Measurements from ENCODE around the gene ANO8.
"Not testable (repeated sequence)": the region's sequence is repeated elsewhere in the genome, so short reads cannot be mapped to it uniquely, and the experiment has no call there.

The ANO8 gene

GRCh38 chr19:17334414-17335409 is at the start of gene ANO8:
Gene ANO8 (minus strand): TSS chr19:17334855. CDS start chr19:17334670, 185 bp downstream.
- peak; percentile 92 to 95 (median 94) for DNase-seq (ENCODE audit: low read depth in 3 of 3)

- no peak for DNase-seq (ENCODE audit: low read depth in 3 of 3)
Measured at GRCh38 chr19:17380426-17381138, 45.9 kb upstream of the ANO8 start.

- no peak for DNase-seq (ENCODE audit: low read depth in 3 of 3)
Measured at GRCh38 chr19:17379221-17379631, 44.6 kb upstream of the ANO8 start.

DNA sequence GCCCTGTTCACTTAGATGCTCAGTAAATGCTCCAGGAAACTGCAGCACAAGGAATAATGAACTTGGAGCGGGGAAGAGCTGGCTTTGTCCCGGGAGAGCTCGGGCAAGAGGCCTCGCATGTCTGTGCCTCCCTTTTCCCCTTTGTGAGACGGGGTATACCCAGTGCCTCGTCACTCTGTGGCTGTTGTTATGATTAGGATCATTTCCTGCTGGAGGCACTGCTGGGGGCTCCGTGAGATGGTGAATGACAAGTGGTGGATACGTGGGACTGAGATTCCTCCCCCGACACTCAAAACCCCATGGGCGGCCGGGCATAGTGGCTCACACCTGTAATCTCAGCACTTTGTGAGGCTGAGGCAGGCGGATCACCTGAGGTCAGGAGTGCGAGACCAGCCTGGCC is 43.6 kb upstream of the ANO8 start:
- DNase-seq (ENCODE audit: low read depth in 3 of 3): no peak

GRCh38 chr19:17376935-17377600 is 42.4 kb upstream of the ANO8 start, which contains the start of gene PLVAP:
Gene PLVAP (minus strand): TSS chr19:17377342. CDS start chr19:17377288, 54 bp downstream.
- DNase-seq (ENCODE audit: low read depth in 3 of 3): no peak

DNA sequence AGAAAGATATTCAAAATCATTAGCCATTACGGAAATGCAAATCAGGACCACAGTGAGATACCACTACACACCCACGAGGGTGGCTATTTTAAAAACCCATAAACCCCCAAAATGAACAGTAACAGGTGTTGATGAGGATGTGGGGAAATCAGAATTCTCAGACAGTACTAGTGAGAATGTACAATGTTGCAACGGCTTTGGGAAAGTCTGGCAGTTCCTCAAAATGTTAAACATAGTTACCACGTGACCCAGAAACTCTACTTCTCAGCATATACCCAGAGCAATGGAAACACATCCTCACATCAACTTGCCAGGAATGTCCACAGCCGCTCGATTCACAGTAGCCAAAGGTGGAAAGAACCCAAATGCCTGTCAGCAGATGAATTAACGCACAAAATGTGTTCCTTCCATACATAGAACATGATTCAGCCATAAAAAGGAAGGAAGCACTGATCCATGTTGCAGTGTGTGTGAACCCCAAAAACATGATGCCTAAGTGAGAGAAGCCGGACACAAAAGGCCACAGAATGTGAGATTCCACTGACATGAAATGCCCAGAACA is 35.5 kb upstream of the ANO8 start:
- DNase-seq (ENCODE audit: low read depth in 3 of 3): no peak

DNA sequence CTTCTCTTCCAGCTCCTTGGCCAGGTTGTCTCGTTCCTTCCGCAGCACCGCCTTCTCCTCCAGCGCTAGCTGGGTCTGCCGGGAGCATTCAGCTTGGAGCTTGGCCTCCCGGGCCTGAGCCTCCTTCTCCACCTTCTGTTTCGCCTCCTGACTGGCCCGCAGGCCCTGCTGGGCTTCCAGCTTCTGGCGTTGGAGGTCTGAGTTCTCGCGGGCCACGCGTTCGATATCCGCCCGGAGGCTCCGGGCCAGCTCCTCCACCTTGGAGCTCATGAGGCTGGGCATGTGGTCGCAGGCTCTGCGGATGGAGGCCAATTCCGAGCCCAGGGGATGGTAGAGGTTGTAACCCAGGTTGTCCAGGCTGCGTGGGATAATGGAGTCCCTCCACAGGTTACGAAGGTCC is 30.7 kb upstream of the ANO8 start:
- DNase-seq (ENCODE audit: low read depth in 3 of 3): no peak

DNA sequence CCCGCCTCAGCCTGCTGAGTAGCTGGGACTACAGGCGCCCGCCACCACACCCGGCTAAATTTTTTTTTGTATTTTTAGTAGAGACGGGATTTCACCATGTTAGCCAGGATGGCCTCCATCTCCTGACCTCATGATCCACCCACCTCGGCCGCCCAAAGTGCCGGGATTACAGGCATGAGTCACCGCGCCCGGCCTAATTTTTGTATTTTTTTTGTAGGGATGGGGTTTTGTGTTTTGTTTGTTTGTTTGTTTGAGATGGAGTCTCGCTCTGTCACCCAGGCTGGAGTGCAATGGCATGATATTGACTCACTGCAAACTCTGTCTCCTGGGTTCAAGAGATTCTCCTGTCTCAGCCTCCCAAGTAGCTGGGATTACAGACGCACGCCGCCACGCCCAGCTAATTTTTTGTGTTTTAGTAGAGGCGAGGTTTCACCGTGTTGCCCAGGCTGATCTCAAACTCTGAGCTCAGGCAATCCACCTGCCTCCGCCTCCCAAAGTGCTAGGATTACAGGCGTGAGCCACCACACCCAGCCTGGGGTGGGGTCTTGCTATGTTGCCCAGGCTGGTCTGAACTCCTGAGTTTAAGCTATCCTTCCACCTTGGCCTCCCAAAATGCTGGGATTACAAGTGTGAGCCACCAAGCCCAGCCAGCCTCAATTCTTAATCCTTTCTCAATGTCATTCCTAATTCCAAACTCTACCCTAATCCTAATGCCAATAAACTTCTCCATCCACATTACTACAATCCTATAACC is 29.4 kb upstream of the ANO8 start:
- DNase-seq (ENCODE audit: low read depth in 3 of 3): not testable (repeated sequence)

DNA sequence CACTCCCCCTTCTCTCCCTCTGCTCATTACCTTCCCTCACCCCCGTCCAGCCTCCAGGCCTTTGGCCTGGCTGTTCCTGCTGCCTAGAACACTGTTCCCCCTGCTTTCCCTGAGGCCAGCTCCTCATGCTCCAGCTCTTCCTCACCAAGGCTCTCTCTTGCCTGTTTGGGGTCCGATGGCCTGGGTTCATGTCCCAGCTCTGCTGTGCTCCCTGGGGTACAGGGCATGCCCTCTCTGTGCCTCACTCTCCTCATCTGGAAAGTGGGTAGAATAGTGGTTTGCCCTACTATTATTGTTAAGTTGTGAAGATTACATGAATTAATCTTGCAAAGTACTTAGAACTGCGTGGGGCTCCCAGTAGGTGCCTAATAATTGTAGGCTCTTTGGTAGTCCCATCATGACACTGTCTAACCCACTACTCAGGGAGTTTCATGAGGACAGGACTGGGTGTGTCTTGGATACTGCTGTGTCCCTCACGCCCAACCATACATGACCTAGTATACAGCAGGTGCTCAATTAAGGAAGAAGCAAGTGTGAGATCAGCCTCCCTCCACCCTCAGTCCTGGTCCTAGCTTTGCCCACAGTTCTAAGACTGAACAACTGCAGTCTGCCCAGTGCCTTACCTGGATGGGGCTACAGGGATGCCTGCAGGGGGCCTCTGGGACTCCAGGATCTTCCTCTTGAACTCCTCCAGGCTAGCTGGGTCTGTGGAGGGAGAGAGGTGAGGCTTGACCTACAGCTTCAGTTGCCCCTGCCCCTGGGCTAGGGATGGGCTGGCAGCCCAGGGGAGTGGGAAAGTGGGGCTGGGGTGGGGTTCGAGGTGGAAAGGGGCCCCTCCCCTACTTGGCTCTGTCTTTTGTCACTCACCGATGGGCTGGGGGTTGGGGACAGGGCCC is 25.5 kb upstream of the ANO8 start:
- DNase-seq (ENCODE audit: low read depth in 3 of 3): no peak

GRCh38 chr19:17358395-17358794 is 23.7 kb upstream of the ANO8 start:
- no peak for DNase-seq (ENCODE audit: low read depth in 3 of 3)

DNA sequence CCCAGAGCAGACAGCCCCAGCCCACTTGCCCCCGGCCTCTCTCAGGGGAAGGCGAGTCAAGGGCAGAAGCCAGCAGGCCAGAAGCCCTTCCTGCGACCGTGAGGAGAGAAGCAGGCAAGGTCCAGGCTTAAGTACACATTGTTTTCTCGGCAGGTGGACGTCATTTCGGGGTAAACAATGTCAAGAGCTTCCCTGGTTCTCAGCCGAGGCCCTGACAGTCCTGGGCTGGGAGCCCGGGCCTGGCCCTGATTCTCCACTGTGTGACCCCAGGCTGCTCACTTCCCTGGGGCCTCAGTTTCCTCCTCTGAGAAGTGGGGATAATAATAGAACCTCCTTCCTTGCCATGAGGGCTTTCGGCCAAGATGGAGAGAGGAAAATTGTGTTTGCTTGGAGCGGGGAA is 23.1 kb upstream of the ANO8 start:
- DNase-seq (ENCODE audit: low read depth in 3 of 3): no peak

DNA sequence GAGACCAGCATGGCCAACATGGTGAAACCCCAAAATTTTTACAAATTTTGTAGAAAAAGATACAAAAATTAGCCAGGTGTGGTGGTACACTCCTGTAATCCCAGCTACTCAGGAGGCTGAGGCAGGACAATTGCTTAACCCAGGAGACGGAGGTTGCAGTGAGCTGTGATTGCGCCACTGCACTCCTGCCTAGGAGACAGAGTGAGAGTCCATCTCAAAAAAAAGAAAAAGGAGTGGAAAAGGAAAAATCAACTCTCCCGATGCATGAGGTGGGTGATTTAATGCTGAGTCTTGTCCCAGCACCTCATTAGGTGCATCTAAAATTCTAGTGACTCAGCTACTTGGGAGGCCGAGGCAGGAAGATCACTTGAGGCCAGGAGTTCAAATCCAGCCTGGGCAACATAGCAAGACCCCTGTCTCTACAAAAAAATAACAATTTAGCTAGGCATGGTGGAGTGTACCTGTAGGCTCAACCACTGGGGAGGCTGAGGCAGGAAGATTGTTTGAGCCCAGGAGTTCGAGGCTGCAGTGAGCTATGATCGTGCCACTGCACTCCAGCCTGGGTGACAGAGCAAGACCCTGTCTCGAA is 22.5 kb upstream of the ANO8 start:
- DNase-seq (ENCODE audit: low read depth in 3 of 3): no peak

GRCh38 chr19:17353386-17353785 is 18.7 kb upstream of the ANO8 start:
- DNase-seq (ENCODE audit: low read depth in 3 of 3): no peak

DNA sequence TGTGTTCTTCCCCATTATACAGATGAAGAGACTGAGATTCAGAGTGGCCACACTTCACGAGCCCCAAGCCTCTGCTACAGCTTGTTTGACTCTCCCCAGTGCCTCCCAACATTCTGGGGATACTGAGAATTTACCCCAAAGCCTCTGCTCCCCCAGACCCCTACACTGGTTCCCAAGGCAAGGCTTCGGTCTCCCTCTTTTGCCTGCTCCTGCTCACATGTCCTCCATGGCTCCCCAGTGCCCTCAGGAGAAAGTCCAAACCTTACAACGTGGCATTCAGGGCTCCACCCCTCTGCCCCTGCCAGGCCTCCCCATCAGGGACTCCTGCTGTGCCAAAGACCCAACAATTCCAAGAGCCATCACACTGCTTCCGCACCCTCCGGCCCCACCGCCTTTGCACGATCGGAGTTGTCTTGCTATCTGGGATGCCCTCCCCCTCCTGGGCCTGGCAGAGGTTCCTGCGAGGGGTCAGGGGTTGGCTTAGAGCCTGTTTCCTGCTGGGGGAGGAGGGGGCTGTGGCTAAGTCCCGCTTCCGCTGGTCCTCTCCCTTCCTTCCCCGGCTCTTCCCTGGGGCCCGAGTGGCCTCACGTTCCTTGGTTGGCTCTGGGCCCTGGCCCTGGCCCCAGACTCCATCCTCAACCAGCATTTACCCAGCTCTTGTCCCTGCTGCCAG is 18.1 kb upstream of the ANO8 start:
- DNase-seq (ENCODE audit: low read depth in 3 of 3): no peak

DNA sequence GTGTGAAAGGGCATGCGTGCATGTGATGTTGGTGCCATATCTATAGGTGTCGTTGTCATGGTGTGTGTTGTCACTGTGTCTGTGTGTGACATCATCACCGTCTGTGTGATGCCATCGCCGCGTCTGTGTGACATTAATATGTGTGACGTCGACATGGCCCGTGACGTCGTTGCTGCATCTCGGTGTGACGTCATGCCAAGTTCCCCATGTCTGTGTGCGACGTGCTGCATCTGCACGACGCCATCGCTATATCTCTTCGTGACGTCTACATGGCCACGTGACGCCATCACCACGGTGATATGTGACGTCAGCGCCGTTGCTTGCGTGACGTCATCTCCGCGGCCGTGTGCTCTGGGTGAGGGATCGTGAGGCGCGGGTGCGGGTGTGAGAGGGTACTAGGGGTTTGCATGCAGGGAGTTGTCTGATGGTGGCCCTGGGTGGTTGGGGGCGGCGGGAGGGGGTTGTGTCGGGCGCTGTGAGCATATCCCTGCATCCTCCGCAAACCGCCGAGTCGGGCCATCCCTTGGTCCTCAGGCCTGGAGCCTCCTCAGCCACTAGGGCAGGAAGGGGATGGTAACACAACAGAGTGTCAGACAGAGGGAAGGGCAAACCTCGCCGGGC is 17.3 kb upstream of the ANO8 start:
- DNase-seq (ENCODE audit: low read depth in 3 of 3): no peak

DNA sequence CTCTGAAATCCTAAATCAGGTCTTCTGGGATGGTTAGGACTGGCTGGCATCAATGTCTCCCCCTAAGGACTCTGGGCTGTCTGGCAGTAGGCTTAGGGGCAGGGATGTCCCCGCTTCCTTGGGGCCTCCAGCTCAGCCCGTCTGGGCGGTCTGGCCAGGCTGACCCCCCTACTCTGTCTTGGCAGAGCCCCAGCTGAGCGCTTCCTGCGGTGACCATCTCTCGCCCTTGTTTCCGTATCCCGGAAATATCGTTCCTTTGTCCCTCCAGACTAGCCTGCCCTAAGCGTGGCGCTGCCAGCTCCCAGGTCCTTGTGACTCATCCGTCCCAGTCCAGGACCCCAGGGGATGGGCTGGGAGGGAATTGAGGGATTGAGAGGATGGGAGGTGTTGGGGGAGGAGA is 14.0 kb upstream of the ANO8 start:
- DNase-seq (ENCODE audit: low read depth in 3 of 3): no peak

DNA sequence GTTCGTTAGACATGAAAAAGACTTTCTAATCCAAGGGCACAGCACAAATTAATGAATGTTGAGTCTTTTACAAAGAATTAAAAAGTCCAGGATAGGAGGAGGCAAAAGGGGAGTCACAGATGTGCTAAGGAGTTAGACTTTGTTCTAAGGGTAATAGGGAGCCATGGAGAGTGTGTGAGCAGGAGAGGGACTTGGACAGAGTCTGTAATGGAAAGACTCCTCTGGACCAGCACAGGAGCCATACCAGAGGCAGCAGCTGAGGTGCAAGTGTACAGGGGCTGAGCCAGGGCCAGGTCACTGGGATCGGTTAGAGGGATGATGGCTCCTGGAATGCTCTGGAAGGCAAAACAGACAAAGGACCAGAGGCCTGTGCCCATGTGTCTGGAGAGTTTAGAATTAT is 13.2 kb upstream of the ANO8 start:
- DNase-seq (ENCODE audit: low read depth in 3 of 3): no peak

DNA sequence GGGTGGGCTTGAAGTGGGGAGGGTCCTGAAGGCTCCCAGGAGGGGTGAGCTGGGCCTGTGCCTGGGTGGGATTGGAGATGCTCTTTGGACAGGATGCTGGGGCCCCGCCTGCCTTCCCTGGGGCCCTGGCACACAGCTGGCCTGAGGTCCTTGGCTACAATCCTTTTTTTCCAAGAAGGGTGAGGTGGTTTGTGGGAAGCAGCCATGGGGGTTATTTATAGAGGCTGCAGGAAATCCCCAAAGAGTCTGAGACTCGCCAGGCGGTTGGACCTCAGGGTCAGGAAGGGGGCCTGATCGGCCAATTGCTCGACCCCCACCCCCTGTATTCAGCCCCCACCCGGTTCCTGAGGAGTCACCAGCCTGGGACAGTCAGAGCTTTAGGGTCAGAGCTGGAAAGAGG is 12.7 kb upstream of the ANO8 start:
- no peak for DNase-seq (ENCODE audit: low read depth in 3 of 3)
